ENCODE data around the gene HAUS7. TPM values are rescaled to one million over a fixed set of nuclear protein-coding genes. Genes with fewer than 3 reads are reported as not detected.

The HAUS7 gene
- total RNA-seq, 4 donors from 2014 or later = 8.2 to 156 (median 16.0) TPM

DNA sequence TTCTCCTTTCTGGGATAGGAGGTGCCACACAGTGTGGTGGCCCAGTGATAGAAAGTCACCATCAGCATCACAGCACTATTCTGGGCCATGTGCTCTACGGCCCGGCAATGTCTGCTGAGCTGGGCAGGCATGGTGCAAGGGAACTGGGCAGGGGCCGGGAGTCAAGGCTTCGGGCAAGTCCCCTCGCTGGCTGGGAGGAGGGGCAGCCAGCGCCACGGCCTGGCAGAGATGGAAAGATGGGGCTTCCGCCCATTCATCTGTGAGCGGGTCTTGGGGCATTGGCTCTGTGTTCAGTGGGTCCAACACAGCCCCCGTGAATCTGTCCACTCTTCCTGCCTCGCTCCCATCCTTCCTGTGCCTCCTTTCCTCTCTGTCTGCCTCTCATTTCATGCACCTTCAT is 40.0 kb upstream of the HAUS7 start:
- TF ChIP-seq, protein P1, sequence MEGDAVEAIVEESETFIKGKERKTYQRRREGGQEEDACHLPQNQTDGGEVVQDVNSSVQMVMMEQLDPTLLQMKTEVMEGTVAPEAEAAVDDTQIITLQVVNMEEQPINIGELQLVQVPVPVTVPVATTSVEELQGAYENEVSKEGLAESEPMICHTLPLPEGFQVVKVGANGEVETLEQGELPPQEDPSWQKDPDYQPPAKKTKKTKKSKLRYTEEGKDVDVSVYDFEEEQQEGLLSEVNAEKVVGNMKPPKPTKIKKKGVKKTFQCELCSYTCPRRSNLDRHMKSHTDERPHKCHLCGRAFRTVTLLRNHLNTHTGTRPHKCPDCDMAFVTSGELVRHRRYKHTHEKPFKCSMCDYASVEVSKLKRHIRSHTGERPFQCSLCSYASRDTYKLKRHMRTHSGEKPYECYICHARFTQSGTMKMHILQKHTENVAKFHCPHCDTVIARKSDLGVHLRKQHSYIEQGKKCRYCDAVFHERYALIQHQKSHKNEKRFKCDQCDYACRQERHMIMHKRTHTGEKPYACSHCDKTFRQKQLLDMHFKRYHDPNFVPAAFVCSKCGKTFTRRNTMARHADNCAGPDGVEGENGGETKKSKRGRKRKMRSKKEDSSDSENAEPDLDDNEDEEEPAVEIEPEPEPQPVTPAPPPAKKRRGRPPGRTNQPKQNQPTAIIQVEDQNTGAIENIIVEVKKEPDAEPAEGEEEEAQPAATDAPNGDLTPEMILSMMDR (IDR thresholded peaks at IDR 0.05) = no peak
- no peak for TF ChIP-seq POLR2A (IDR thresholded peaks at IDR 0.05)
- DNase-seq = no peak
- no peak overlapping the region for H3K4me3 ChIP-seq
- H3K27me3 ChIP-seq = no peaks in the 10 kb centered on the region
- H3K4me1 ChIP-seq = peaks cover 0 to 4% (median 0%) of the 10 kb centered on the region in 4 donors
- no peak overlapping the region for H3K27ac ChIP-seq
- no peaks in the 10 kb centered on the region for H3K36me3 ChIP-seq
- no peaks in the 10 kb centered on the region for H3K9me3 ChIP-seq

DNA sequence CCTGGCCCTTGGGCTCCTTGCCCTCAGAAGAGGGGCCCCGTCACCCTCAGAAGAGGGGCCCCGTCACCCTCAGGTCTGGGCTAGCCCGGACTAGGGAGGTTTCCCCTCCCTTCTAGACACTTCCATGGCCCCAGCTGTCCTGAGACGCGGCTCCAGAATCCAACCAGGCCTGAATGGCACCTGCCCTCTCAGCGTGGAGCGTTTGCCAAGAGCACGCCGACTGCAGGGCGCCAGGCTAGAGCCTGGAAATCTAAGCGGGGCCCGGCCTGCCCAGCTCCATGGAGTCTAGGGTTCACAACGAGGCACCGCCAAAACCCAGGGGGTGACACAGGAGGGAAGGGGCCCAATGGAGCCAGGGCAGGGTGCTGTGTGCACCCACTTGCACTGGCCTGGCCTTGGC is 39.2 kb upstream of the HAUS7 start:
- Histone ChIP-seq H3K4me1 (peaks cover 0 to 4% (median 0%) of the 10 kb centered on the region in 4 donors), H3K27me3 (no peaks in the 10 kb centered on the region), H3K4me3 (no peak overlapping the region), H3K9me3 (no peaks in the 10 kb centered on the region), H3K36me3 (no peaks in the 10 kb centered on the region), H3K27ac (no peak overlapping the region)
- no peak for TF ChIP-seq POLR2A (IDR thresholded peaks at IDR 0.05)
- TF ChIP-seq, protein P1 (IDR thresholded peaks at IDR 0.05) = no peak
- no peak for DNase-seq

DNA sequence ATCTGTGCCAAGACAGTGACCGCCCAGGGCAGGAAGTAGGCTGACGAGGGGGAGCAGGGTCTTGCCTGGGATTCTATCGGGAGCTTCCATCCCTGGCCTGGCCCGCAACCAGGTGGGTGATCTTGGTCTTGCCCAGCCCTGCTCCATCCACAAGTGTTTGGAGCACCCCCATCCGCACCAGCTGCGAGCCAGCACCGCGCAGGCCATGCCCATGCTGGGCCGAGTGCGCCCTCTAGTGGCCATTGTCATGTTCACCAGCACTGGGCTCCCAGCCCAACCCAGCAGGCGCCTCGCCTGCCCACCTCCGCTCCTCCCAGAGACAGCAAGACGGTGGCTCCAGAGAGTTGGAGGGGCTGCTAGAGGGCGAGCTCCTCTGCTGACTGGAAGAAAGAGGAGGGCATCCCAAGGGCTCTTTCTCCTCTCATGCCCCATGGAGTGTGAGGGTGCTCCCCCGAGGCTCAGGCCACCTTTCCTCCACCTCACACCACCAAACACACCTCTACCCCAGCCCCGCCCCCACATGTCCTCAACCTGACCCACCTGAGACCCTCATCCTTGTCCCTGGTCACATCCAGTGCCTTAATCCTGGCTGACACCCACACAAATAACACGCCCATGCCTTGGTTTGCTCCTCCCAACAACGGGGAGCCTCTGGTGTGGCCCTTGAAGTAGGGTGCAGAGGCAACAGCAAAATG is 37.3 kb upstream of the HAUS7 start:
- Histone ChIP-seq H3K9me3 (no peaks in the 10 kb centered on the region), H3K36me3 (no peaks in the 10 kb centered on the region), H3K27ac (no peak overlapping the region), H3K4me1 (peaks cover 0 to 4% (median 0%) of the 10 kb centered on the region in 4 donors), H3K4me3 (no peak overlapping the region), H3K27me3 (no peaks in the 10 kb centered on the region)
- peak; percentile 78 to 91 (median 80) for DNase-seq
- TF ChIP-seq, protein P1 (IDR thresholded peaks at IDR 0.05) = peak; percentile 66 to 83 (median 77)
- TF ChIP-seq POLR2A (IDR thresholded peaks at IDR 0.05) = no peak

DNA sequence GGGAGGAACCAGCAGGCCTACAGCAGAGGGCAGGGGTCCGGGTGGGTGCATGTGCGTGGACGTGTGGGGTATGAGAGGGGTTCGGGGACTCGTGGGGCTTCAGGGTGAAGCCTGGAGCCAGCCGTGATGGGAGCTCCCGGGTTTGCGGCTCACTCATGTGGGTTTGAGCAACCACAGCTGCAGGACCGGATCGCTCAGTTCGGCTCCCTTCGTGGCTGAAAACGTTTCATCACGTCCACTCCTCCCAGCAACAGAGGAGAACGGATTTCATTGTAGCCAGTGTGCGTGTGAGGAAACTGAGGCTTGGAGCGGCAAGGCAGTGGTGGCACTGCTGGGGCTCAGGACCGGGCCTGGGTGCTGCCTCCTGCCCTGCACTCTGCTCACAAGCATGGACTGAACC is 35.0 kb upstream of the HAUS7 start:
- H3K27ac ChIP-seq = no peak overlapping the region
- TF ChIP-seq, protein P1 (IDR thresholded peaks at IDR 0.05) = no peak
- no peak for TF ChIP-seq POLR2A (IDR thresholded peaks at IDR 0.05)
- no peaks in the 10 kb centered on the region for H3K36me3 ChIP-seq
- no peaks in the 10 kb centered on the region for H3K9me3 ChIP-seq
- DNase-seq = no peak
- no peaks in the 10 kb centered on the region for H3K27me3 ChIP-seq
- peaks cover 0 to 4% (median 0%) of the 10 kb centered on the region in 4 donors for H3K4me1 ChIP-seq
- H3K4me3 ChIP-seq = no peak overlapping the region

DNA sequence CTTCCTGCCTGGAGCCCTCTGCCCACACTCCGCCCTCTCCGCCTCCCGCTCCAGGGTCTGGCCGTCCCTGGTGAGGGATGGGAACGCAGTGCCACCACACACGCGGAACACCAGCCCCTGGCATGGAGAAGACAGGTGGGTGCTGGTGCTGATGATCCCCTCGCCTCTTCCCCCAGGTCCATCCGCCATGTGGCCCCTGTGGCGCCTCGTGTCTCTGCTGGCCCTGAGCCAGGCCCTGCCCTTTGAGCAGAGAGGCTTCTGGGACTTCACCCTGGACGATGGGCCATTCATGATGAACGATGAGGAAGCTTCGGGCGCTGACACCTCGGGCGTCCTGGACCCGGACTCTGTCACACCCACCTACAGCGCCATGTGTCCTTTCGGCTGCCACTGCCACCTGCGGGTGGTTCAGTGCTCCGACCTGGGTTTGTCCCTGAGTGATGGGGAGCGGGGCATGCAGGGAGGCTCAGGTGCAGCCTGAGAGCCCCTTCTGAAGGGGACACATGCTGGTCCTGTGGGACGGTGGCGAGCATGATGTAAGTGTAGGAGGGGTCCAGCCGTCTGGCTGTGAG is 34.2 kb upstream of the HAUS7 start:
- H3K27me3 ChIP-seq = no peaks in the 10 kb centered on the region
- no peak overlapping the region for H3K4me3 ChIP-seq
- peaks cover 0 to 4% (median 0%) of the 10 kb centered on the region in 4 donors for H3K4me1 ChIP-seq
- no peak overlapping the region for H3K27ac ChIP-seq
- H3K9me3 ChIP-seq = no peaks in the 10 kb centered on the region
- no peak for DNase-seq
- no peaks in the 10 kb centered on the region for H3K36me3 ChIP-seq
- TF ChIP-seq POLR2A (IDR thresholded peaks at IDR 0.05) = no peak
- TF ChIP-seq, protein P1 (IDR thresholded peaks at IDR 0.05) = no peak

Measured in Peyer's patch (tissue), 4 donors.